ENCODE measurements around the gene GSE1.

The GSE1 gene

DNA sequence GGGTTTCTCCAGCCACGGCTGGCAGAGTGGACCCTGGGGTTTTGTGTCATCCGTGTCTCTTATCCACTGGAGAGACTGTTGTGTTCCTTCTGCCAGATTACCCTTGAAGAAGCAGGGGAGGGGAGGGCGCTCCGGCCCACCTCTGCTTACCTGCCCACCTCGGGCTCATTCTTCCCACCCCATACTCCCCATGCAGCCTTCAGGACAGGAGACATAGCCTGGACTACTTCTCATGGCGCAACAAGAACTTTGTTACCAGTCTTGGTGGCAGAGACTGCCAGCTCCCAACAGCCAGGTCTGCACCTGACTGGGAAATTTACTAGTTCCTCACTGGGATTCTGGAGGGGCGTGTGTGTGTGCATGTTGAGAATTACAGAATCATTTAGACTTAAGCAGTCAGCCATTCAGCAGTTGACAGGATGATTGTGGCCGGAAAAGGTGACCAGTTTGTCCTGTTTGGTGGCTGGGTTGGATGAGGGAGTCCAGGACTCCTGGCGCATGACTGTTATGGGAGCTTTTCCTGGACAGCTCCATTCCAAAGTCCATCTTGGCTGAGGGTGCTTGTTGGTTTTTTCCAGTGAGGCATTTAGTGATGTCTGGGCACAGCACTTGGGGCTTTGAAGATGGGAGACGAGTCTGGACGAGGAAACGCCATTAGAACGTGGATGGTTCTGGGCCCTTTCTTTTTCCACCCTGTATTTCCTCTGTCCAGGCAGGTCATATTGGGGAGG is 8.7 kb downstream of the GSE1 start:
- no peak for DNase-seq (ENCODE audit: low spot score)

DNA sequence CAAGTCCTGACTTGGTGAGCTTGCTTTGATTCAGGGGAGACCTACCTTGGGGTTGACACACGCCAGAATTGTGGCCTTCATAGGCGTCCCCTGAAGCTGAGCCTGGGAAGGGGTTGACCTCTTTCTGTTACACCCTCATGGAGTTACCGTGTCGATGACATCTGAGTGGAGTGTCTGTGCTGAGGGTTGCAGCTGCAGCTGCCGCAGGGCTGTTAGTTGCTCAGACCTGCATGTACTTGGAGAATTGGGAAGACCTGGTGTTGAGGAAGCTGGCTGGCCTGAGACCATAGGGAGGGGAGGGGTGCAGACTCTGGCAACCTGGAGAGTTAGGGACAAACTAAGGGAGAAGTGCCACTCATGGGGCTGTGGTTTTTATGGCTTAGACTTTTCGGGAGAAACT is 9.6 kb downstream of the GSE1 start:
- no peak for DNase-seq (ENCODE audit: low spot score)

- DNase-seq (ENCODE audit: low spot score): no peak
Observed at GRCh38 chr16:85623250-85623649, 10.1 kb downstream of the GSE1 start.

DNA sequence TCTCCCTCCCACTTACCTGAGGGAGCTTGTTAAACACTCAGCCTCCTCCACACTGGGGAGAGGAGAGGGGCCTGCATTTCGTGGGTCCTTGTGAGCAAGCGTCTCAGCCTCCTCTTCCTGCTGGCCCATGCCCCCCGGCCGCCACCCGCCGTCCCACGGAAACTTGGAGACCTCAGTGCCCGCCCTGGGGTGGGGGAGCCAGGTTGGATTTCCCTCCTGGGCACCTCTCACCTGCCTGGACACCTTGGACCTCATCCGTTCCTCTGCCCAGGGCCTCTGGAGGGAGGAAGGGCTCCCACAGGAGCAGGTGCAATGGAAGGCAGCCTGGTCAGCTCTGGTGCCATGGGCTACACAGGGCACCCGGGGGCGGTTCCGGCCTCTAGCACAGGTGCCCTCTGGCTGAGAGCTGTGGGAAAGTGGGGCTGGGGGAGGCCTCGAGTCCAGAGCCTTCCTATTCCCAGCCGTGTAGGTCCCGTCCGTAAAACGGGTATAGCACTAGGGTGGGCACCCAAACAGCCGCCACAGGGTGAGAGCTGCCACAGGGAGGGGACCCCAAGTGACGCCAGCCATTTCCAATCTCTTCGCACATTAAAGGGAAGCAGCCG is 11.0 kb downstream of the GSE1 start:
- DNase-seq (ENCODE audit: low spot score): no peak

DNA sequence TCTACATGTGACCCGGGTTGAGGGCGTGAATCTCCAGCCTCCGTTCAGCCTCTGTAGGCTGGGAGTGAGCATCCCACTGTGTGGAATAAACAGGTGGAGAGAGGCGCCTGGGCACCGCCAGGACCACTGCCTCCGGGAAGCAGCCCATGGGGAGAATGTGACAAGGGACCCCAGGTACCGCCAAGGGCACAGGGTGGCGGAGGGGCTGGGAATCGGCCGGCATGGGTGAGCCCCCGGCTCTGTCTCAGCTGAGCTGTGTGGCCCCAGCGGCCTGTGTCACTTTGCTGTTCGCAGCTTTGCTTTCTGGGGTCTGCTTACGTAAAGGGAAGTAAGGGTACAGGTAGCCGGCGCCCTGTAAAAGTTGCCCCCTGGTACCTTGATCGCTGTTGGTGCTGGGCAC is 11.5 kb downstream of the GSE1 start:
- no peak for DNase-seq (ENCODE audit: low spot score)

DNA sequence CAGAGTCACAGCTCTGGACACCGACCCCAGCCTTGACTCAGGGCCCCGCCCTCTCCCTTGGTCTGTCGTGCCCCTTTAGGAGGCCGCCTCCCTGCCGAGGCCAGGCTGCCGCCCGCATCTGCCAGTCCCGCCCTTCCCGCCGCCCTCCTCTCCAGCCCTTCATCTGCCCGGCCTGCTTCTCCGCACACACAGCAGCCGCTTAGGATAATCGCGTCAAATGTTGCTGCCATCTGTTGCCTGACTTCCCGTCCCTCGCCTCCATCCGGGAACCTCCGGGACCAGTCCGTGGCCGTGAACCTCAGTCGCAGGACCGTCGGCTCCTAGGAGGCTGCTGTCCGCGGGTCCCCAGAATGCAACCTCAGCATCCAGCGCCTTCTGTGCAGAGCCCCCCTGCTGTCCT is 11.9 kb downstream of the GSE1 start:
- no peak for DNase-seq (ENCODE audit: low spot score)

DNA sequence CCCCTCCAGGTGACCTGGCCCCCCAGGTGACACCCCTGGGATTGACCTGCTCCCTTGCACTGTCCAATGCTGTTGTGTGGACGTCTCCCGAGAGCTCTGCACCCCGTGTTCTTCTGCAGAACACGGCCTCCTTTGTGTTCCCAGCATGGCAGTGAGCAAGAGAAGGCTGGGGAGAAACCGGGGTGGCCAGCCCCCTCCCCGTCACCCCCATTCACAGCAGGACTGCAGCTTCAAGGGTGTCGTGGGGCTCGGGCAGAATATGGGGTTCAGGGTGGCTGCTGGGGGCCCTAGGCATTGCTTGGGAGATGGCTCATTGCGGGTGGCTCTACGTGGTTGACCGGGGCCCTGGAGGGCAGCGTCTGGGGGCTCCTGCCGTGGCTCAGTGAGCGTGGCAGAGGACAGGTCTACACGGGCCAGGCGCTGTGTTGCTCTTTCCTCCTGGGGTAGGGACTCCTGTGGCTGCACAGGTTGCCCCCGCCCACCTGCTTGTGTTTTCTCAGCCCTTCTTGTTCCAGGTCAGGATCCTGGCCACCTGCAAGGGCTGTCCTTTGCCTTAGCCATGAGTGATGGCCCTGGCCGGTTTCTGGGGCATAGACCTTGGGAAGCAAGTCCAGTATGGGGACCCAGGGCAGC is 12.5 kb downstream of the GSE1 start:
- DNase-seq (ENCODE audit: low spot score): no peak

- DNase-seq (ENCODE audit: low spot score): no peak
Observed at GRCh38 chr16:85626191-85626981, 13.3 kb downstream of the GSE1 start.

DNA sequence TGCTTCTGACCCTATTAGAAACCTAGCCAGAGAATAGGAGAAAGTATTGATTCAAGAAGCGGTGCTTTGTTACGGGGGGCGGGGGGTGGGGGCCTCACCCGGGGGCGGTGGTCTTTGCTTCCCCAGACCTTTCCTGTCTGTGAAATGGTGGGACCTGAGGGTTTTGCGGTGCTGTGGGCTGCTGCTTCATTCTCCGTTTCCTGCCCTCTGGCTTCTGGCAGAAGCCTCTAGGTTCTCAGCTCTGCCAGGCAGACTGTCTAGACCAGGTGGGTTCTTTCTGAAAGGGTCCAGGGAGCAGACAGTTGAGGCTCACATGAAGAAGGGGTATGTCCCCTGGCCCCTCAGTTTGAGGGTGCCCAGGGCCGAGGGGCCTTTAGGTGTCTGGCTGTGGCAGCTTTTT is 14.0 kb downstream of the GSE1 start:
- DNase-seq (ENCODE audit: low spot score): no peak

- DNase-seq (ENCODE audit: low spot score): no peak
Observed at GRCh38 chr16:85627526-85628264, 14.6 kb downstream of the GSE1 start.

DNA sequence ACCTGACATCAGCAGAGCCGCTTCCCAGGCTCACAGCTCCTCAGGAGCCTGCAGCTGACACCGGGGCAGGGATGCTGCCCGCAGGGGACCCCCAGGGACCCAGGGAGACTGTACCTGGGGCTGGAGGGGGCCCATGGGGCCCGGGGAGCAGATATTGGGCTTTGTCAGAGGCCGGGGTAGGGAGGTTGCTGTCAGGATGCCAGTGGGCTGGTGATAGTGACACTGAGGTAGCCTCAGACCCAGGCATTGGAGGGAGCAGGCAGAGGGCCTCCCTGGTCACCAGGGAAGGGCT is 15.1 kb downstream of the GSE1 start:
- no peak for DNase-seq (ENCODE audit: low spot score)

DNA sequence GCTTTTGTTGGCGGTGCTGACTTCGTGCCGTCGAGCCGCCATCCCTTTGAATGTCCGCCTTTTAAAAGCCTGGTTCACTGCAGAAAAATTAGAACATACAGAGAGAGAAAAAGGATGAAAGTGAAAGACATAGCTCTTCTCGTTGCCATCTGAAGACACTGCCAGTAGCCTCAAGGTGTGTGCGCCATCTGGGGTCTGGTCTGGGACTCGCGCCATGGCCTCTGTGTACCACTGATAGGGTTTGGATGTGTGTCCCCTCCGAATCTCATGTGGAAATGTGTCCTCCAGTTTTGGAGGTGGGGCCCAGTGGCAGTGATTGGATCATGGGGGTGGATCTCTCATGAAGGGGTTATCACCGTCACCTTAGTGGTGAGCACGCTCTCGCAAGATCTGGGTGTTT is 15.5 kb downstream of the GSE1 start:
- no peak for DNase-seq (ENCODE audit: low spot score)

DNA sequence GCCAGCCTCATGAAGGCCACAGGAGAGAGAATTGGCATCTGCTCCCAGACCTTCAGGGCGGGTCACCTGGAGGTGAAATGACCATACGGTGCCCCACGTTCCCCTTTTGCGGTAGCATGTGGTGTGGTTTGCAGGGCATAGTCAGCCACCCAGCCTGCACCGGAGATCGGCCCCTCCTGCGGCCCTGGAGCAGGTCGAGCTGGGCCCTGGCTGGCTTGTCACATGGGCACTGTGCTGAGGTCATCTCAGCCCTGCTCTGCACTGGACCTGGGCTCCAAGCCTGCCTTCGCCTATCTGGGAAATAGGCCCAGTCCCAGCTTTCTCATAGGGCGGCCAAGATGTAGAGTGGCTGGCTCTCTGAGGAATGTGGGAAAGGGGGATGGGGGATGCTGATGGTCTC is 16.2 kb downstream of the GSE1 start:
- DNase-seq (ENCODE audit: low spot score): no peak

DNA sequence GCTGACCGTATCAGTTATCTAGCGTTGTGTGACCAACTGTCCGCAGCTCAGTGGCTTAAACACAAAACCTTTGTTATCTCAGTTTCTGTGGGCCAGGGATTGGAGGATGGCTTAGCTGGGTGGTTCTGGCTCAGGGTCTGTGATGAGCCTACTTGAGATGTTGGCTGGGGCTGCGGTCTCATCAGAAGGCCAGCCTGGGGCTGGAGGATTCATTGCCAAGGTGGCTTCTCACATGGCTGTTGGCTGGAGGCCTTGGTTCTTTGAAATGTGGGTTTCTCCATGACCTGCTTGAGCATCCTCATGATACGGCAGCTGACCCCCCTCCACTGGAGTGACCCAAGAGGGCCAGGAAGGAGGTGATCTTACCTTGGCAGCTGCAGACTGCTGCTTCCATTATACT is 16.7 kb downstream of the GSE1 start:
- DNase-seq (ENCODE audit: low spot score): no peak

DNA sequence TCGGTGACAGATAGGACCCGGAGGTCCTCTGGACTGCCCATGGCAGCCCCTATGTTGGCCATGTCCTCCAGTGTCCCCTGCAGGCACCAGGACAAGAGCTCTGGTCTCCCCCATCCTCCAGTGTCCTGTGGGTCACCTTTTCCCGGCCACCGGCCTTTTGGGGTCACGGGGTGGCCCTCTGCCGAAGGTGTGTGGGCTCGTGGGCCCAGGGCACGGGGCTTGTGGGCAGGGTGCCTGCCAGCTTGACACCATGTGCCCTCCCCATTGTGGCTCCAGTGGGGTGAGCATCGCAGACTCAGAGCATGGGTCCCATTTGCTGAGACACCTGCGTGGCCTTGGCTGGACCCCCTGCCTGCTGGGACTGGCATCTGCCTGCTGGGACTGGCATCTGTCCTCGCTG is 18.1 kb downstream of the GSE1 start:
- no peak for DNase-seq (ENCODE audit: low spot score)

DNA sequence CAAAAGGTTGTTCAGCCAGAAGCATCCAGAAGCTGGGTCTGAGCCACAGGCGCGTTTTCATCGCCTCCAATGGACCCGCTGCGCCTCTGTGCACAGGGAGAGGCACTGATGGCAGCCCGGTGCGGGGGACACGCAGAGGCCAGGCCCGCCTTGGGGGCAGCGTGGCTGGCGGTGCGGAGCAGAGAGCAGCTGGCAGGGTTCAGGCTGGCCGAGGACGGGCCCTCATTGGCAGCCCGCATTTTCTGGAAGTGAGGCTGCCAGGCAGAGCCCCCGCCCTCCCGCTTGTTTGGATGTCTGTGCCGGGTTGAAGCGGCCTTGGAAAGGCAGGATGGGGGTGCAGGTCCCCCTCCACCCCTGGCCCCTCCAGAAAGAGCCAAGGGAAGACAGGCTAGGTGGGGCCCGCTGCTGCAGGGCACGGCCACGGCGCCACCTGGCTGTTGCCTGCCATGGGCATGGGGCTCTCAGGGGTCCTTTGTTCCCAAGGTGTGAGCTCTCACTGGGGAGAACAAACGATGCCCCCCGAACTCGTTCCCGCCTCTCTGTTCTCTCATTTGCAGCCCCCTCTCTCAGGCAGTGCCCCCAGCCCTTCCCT is 18.8 kb downstream of the GSE1 start:
- DNase-seq (ENCODE audit: low spot score): no peak

DNA sequence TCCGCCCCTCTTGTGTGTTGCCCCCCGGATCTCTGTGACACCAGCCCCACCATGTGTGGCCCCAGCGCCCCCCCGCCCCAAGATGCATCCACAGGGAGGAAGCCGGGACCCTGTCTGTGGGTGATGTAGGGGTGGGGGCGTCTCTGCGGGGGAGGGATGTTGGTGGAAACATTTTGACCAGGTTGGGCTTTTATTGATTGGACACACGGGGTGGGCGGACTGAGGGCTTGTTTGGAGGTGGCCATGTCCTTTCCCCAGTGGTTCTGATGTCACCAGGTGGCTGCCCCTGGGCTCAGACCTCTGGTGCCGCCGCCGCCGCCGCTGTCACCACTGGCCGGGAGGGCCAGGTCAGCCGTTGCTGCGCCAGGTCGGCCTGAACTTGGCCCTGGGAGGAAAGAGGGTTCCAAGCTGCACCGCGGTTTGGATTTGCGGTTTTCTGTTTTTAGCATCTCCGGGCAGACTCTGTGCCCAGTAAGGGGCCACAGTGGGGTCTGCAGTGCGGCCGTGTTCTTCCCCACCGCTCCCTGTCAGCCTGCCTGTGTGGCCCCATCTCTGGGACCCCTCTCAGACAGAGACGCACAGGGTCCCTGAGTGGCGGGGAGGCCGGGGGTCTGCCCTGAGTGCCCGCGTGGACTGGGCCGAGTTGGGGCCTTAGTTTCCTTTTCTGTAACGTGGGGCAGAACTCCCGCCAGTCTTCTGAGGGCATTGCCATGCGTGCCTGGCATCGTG is 19.8 kb downstream of the GSE1 start:
- DNase-seq (ENCODE audit: low spot score): no peak

DNA sequence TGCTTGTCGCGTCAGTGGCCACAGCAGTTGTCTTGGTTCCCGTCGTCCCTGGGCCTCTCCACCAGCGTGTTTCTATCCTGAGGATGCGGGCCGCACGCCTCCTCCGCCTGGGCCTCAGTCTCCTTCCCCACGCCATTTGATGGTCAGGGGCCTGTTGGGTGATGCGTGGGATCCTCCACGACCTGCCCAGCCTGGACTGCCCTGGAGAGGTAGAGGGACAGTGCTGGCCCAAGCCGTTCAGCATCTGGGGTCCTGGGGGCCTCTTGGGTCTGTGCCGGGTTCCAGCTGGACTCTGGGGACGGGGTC is 20.3 kb downstream of the GSE1 start:
- no peak for DNase-seq (ENCODE audit: low spot score)

GRCh38 chr16:85633888-85634287 is 20.8 kb downstream of the GSE1 start:
- no peak for DNase-seq (ENCODE audit: low spot score)

DNA sequence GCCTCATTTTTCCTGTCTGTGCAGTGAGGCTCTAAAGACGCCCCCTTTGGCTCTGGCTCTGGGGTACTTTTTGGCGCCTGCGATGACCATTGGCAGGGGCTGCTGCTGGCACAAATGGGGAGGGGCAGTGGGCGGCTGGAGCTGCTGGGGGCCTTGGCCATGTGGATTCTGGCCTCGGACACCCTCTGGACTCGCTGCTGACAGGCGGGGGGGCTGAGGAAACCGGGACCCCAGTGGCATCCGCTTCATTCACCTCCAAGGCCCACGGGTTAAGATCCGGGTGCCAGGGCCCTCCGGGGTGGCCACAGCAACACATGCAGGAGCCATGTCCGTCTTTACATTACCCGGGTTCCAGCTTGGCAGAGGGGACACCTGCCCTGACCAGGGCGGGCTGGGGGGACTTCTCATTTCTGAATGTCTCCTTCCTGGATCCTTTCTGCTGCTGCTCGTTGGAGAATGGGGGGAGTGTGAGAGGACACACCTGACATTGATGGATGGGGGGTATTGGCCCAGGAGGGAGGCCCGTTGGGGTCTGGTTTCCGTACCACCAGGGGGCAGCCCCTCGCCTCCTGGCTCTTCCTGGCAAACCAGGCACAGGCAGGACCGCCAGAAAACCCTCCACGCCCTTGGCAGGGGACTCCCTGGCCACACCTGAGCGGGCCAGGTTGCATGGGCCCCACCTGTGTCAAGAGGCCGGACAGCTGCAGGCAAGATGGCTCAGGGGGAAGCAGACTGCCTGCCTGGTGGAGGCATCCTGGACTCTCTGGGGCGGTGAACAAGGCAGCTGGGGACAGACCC is 21.8 kb downstream of the GSE1 start:
- DNase-seq (ENCODE audit: low spot score): no peak

All from AG08396 (cell line).